ENCODE measurements around the gene B3GAT3. TPM values are rescaled to one million over a fixed set of nuclear protein-coding genes. Genes with fewer than 3 reads are reported as not detected.

B3GAT3 gene
- total and polyA plus RNA-seq, 2 of the 8 experiments (the other 6 are each of a cell fraction or from before 2014, with no cell fraction given) = 28.0 to 39.0 TPM

- no peak for TF ChIP-seq KDM1A (IDR thresholded peaks at IDR 0.05; ENCODE audit: borderline replicate concordance, low read length)
- no peak for TF ChIP-seq SUZ12 (IDR thresholded peaks at IDR 0.05; ENCODE audit: low read length)
- no peak for TF ChIP-seq TCF12 (IDR thresholded peaks at IDR 0.05; ENCODE audit: low read depth, low read length)
- TF ChIP-seq CHD7 (IDR thresholded peaks at IDR 0.05; ENCODE audit: insufficient replicate concordance, low read length) = no peak
- no peak for TF ChIP-seq BCL11A (IDR thresholded peaks at IDR 0.05; ENCODE audit: low read depth in 2 of 2, low read length in 2 of 2)
- no peak for TF ChIP-seq GABPA (IDR thresholded peaks at IDR 0.05; ENCODE audit: borderline replicate concordance, insufficient read depth, low read length)
Measured at GRCh38 chr11:62603072-62603408, 18.7 kb downstream of the B3GAT3 start (continued).

Data from H1 (cell line).